ENCODE measurements around the gene SCAMP4. TPM values are rescaled to one million over a fixed set of nuclear protein-coding genes. Genes with fewer than 3 reads are reported as not detected.
"Not testable (repeated sequence)": the region's sequence is repeated elsewhere in the genome, so short reads cannot be mapped to it uniquely, and the experiment has no call there.

Gene SCAMP4
- total RNA-seq, 3 donors from 2014 or later: 41.4 to 66.6 (median 44.6) TPM

DNA sequence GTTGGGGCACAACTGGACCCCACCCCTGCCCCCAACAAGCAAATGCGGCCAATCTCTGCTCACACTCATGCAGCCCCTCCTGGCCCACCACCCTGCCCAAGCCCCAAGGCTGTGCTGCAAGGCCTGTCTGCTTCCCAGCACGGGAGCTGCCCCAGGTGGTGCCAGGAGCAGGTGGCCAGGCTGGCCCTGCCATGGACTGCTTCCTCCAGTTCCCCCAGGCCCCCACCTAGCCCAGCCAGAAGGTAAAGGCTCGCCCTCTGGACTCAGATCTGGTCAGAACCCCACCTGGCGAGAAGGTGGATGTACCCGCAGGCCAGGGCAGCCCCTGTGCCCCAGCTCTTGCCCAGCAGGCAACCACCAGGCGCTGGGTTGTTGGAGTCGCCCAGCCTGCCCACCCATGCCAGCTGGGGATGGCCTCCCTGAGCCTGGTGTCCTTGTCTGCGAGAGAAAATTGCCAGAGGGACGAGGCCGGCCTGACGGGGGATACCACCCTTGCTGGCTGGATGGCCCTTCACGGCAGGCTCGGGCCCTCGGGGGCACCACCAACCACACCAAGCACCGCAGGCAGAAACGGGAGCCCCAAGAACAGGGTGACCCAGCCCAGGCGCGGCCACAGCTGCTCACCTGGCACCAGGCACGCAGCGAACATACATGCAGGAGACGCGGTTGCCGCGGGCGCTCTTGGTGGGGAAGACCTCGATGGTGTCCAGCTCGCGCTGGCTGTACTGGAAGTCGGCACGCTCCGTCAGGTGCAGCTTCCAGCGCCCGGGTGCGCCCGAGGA lies 24.4 kb upstream of the SCAMP4 start:
- TF ChIP-seq POLR2A (IDR thresholded peaks at IDR 0.05) (no peak), POLR2AphosphoS5 (IDR thresholded peaks at IDR 0.05) (no peak)
- TF ChIP-seq, protein P1, sequence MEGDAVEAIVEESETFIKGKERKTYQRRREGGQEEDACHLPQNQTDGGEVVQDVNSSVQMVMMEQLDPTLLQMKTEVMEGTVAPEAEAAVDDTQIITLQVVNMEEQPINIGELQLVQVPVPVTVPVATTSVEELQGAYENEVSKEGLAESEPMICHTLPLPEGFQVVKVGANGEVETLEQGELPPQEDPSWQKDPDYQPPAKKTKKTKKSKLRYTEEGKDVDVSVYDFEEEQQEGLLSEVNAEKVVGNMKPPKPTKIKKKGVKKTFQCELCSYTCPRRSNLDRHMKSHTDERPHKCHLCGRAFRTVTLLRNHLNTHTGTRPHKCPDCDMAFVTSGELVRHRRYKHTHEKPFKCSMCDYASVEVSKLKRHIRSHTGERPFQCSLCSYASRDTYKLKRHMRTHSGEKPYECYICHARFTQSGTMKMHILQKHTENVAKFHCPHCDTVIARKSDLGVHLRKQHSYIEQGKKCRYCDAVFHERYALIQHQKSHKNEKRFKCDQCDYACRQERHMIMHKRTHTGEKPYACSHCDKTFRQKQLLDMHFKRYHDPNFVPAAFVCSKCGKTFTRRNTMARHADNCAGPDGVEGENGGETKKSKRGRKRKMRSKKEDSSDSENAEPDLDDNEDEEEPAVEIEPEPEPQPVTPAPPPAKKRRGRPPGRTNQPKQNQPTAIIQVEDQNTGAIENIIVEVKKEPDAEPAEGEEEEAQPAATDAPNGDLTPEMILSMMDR (IDR thresholded peaks at IDR 0.05): no peak
- peaks cover 19 to 33% of the 10 kb centered on the region in 2 donors for H3K4me1 ChIP-seq

DNA sequence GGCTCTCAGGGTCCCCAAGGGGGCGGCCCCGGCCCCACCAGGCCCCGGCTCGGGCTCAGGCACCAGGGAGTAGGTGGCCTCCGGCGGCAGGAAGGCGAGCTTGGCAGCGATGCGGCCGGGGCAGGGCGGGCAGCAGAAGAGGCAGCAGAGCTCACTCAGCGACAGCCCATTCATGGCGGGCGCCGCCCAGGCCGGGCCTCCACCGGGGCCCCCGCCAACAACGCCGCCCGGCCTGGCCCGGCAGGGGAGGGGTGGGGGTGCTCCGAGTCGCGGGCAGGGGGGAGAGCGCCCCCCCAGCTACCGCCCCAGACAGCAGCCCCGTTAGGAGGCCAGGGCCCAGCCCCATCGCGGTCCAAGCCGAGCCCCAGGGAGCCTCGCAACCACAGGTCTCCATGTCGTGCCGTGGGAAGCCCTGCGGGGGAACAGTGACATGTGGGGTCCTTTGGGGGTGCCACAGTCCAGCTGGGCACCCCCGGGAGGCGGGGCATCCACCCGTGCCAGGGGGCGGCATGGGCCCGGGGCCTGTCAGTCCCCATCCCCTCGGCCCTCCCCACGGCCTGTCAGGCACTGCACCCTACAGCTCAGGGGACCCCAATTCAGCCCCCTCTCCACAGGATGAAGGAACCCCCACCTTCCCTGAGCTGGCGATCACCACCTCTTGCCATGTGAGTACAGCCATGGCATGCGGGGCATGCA lies 23.7 kb upstream of the SCAMP4 start:
- H3K27ac ChIP-seq: peak overlapping the region; percentile 48 to 72

More for the DNA sequence above, 24.4 kb upstream of the SCAMP4 start:
- no peaks in the 10 kb centered on the region for H3K36me3 ChIP-seq
- peak overlapping the region in 2 of 3 donors; percentile 20 to 95 for H3K4me3 ChIP-seq
- H3K27ac ChIP-seq: peak overlapping the region; percentile 48 to 72
- no peaks in the 10 kb centered on the region for H3K27me3 ChIP-seq
- DNase-seq (ENCODE audit: low spot score in 2 of 2): no peak
- no peaks in the 10 kb centered on the region for H3K9me3 ChIP-seq
- intact Hi-C loops (cut with DNase I; ENCODE audit: low total_unique reads): no loop called here

DNA sequence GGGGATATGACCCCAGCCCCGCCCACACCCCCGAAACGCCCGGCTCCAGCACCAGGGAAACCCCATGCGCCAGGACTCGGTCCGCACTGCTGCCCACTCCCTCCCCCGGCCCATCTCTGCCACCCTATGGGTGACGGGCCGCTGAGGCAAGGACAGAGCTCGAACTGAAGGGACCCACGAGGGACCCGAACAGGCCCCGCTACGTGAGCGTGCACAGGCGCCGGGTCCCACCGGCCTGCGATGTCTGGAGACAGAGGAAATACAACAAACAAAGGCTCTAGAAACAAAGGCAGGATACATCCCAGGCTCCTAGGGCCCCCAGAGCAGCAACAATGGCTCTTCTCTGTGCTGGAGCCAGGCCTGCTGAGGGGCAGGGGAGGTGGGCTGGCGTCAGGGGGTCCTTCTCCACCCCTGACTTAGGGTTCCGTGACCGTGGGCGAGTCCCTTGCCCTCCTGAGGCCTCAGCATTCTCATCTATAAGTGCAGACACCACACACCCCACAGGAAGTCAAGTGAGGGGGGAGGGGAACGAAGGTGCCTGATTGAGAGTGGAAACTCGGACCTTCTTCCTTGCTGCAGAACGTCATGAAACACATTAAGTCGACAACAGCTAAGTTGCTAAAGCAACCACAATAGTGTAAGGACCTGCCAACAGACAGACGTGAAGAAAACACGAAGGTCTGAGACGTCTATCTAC lies 23.0 kb upstream of the SCAMP4 start:
- H3K4me1 ChIP-seq: peaks cover 14 to 27% of the 10 kb centered on the region in 2 donors
- H3K9me3 ChIP-seq: no peaks in the 10 kb centered on the region
- H3K36me3 ChIP-seq: no peaks in the 10 kb centered on the region
- peak overlapping the region; percentile 72 to 82 for H3K27ac ChIP-seq
- DNase-seq (ENCODE audit: low spot score in 2 of 2): no peak
- TF ChIP-seq POLR2A (IDR thresholded peaks at IDR 0.05) (no peak), POLR2AphosphoS5 (IDR thresholded peaks at IDR 0.05) (no peak)
- TF ChIP-seq, protein P1 (IDR thresholded peaks at IDR 0.05): no peak
- intact Hi-C loops (cut with DNase I; ENCODE audit: low total_unique reads): no loop called here
- peak overlapping the region; percentile 7 to 95 (median 91) for H3K4me3 ChIP-seq
- no peaks in the 10 kb centered on the region for H3K27me3 ChIP-seq

More for the DNA sequence above, 23.7 kb upstream of the SCAMP4 start:
- H3K4me1 ChIP-seq: peaks cover 16 to 30% of the 10 kb centered on the region in 2 donors
- H3K27me3 ChIP-seq; H3K36me3 ChIP-seq; intact Hi-C loops (cut with DNase I; ENCODE audit: low total_unique reads); H3K9me3 ChIP-seq; DNase-seq (ENCODE audit: low spot score in 2 of 2): not testable (repeated sequence)
- H3K4me3 ChIP-seq: peak overlapping the region; percentile 7 to 95 (median 20)

DNA sequence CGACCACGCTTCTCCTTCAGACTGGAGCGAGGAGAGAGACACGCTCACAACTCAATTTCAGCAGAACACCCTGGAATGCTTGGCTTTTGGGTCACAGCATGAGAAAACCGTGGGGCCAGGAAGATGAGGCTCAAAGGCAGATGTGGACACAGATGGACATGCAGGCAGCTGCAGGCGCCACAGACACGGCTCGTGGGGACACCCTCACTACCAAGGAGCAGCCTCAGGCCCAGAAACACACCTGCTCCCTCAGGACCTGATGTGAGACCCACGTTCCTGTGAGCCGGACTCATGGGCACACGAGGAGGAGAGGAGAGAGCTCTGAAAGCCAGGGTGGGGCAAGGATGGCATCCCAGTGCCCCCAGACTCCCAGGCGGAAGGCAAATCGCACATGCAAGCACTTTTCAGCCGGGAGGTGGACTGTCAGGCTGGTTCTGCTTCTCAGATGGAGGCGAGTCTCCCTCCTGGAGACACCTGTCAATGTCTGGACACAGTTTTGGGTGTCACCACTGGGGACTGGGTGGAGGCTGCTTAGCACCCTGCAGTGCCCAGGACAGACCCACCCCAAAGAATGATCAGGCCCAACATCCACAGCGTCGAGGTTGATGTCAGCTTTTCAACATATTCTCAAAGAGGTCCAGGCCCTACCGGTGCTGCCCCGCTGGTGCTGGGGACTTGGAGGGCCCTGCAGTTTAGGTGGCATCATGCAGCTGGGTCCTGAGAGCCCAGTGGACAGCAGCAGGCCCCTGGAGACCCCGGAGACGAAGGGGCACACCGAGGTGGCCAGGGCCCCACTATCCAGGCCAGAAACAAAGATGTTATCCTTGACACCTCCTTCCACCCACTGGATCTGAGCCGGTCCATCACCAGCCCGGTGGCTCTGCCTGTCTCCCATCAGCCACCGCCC lies 22.2 kb upstream of the SCAMP4 start:
- Histone ChIP-seq H3K9me3 (no peaks in the 10 kb centered on the region), H3K27me3 (no peaks in the 10 kb centered on the region), H3K27ac (peak overlapping the region; percentile 82 to 94), H3K4me3 (peak overlapping the region; percentile 87 to 95 (median 91)), H3K4me1 (peaks cover 14 to 27% of the 10 kb centered on the region in 2 donors), H3K36me3 (no peaks in the 10 kb centered on the region)
- DNase-seq (ENCODE audit: low spot score in 2 of 2): no peak
- TF ChIP-seq POLR2A (IDR thresholded peaks at IDR 0.05) (no peak), POLR2AphosphoS5 (IDR thresholded peaks at IDR 0.05) (no peak)
- TF ChIP-seq, protein P1 (IDR thresholded peaks at IDR 0.05): no peak
- intact Hi-C loops (cut with DNase I; ENCODE audit: low total_unique reads): no loop called here

DNA sequence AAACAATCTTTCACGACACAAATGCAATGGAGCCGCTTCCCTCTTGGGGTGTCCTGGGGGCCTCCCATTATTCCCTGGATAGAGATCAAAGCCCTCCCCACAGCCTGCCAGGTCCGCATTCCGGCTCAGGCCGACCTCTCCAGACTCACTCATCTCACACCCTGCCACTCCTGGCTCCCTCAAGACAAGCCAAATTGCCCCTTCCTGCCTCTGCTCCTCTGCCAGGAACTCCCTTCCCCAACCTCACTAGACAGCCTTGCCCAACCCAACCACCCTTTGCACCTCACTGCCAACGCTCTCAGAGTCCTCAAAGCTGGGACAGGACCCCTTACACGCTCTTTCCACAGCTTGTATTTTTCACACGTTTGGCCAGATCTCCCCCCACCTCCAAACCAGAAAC lies 21.4 kb upstream of the SCAMP4 start:
- H3K9me3 ChIP-seq: no peaks in the 10 kb centered on the region
- peaks cover 14 to 27% of the 10 kb centered on the region in 2 donors for H3K4me1 ChIP-seq
- peak overlapping the region; percentile 87 to 95 (median 91) for H3K4me3 ChIP-seq
- no peak for TF ChIP-seq POLR2AphosphoS5 (IDR thresholded peaks at IDR 0.05)
- no peaks in the 10 kb centered on the region for H3K27me3 ChIP-seq
- no peak for DNase-seq (ENCODE audit: low spot score in 2 of 2)
- intact Hi-C loops (cut with DNase I; ENCODE audit: low total_unique reads): no loop called here
- no peaks in the 10 kb centered on the region for H3K36me3 ChIP-seq
- peak overlapping the region; percentile 82 to 94 for H3K27ac ChIP-seq
